WTC11 (cell line): ENCODE results near the gene TMEM151B.

Experiments
- CREB1 ChIP-seq: sonication (generic); formaldehyde crosslinking; IDR thresholded peaks from 2 replicates; pipeline ENCODE4 v1.8.0; 2023; ENCODE audit warnings: mild to moderate bottlenecking, missing genetic modification reagents
- CTCF ChIP-seq: fragments of 200-600 bp; IDR thresholded peaks from 2 replicates; pipeline ENCODE4 v1.8.0; 2022; ENCODE audit warnings: antibody characterized with exemption
- IRF2 ChIP-seq: sonication (generic); formaldehyde crosslinking; IDR thresholded peaks from 2 replicates; pipeline ENCODE4 v1.8.0; 2022; ENCODE audit warnings: low read depth, missing genetic modification reagents, borderline replicate concordance
- NFATC4 ChIP-seq: fragments of 250-450 bp; sonication (Bioruptor Pico); IDR thresholded peaks from 2 replicates; pipeline ENCODE4 v1.9.0; 2021; ENCODE audit warnings: mild to moderate bottlenecking
- NR2C2 ChIP-seq: sonication (generic); formaldehyde crosslinking; IDR thresholded peaks from 2 replicates; pipeline ENCODE4 v1.8.0; 2022; ENCODE audit warnings: mild to moderate bottlenecking, missing genetic modification reagents
- PREB ChIP-seq: sonication (generic); formaldehyde crosslinking; IDR thresholded peaks from 2 replicates; pipeline ENCODE4 v1.8.1; 2022; ENCODE audit warnings: mild to moderate bottlenecking, missing genetic modification reagents, moderate library complexity, borderline replicate concordance
- SP1 ChIP-seq: sonication (generic); formaldehyde crosslinking; conservative IDR thresholded peaks from 2 replicates; pipeline ENCODE4 v1.8.1; 2022; ENCODE audit warnings: missing genetic modification reagents
- ZNF671 ChIP-seq: fragments of 250-450 bp; sonication (Bioruptor Pico); IDR thresholded peaks from 2 replicates; pipeline ENCODE4 v1.8.0; 2021; ENCODE audit warnings: mild to moderate bottlenecking
- TF ChIP-seq, protein P1 (sequence below): sonication (generic); formaldehyde crosslinking; IDR thresholded peaks from 2 replicates; pipeline ENCODE4 v1.8.0; 2022; ENCODE audit warnings: mild to moderate bottlenecking, missing genetic modification reagents
- TF ChIP-seq, protein P2 (sequence below): fragments of 250-450 bp; sonication (Bioruptor Pico); IDR thresholded peaks from 2 replicates; pipeline ENCODE4 v1.9.0; 2021; ENCODE audit warnings: mild to moderate bottlenecking

GRCh38 chr6:44329858-44330257 is 59.6 kb downstream of the TMEM151B start:
- TF ChIP-seq NR2C2 (CRISPR knock-in tag), result no peak
- no peak for TF ChIP-seq CTCF
- TF ChIP-seq CREB1 (CRISPR knock-in tag), result no peak
- TF ChIP-seq IRF2 (CRISPR knock-in tag), result no peak
- no peak for TF ChIP-seq SP1 (CRISPR knock-in tag)
- no peak for TF ChIP-seq NFATC4 (CRISPR knock-in tag)
- TF ChIP-seq, protein P1, sequence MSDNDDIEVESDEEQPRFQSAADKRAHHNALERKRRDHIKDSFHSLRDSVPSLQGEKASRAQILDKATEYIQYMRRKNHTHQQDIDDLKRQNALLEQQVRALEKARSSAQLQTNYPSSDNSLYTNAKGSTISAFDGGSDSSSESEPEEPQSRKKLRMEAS (CRISPR knock-in tag), result no peak
- TF ChIP-seq ZNF671 (CRISPR knock-in tag), result no peak
- TF ChIP-seq, protein P2, sequence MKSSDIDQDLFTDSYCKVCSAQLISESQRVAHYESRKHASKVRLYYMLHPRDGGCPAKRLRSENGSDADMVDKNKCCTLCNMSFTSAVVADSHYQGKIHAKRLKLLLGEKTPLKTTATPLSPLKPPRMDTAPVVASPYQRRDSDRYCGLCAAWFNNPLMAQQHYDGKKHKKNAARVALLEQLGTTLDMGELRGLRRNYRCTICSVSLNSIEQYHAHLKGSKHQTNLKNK (CRISPR knock-in tag), result no peak
- no peak for TF ChIP-seq PREB (CRISPR knock-in tag)
